Measurements from ENCODE around the gene MICU1. TPM values are rescaled to one million over a fixed set of nuclear protein-coding genes. Genes with fewer than 3 reads are reported as not detected.

MICU1 gene
- total RNA-seq, 1 experiment from 2014 or later, result 70.5 TPM

- no peak overlapping the region for H3K27ac ChIP-seq
- no peak for DNase-seq
- no peaks in the 10 kb centered on the region for H3K36me3 ChIP-seq (ENCODE audit: low read depth)
- H3K9me3 ChIP-seq (ENCODE audit: insufficient read depth, low read depth), result no peaks in the 10 kb centered on the region
- H3K27me3 ChIP-seq (ENCODE audit: insufficient read depth, low read depth), result no peaks in the 10 kb centered on the region
- no peaks in the 10 kb centered on the region for H3F3A ChIP-seq (ENCODE audit: insufficient read depth, low read depth)
- H3K9me2 ChIP-seq (ENCODE audit: insufficient read depth), result no peaks in the 10 kb centered on the region
- H3K4me2 ChIP-seq, result no peak overlapping the region
- no peaks in the 10 kb centered on the region for H3K79me2 ChIP-seq (ENCODE audit: low read depth)
- H4K20me1 ChIP-seq (ENCODE audit: insufficient read depth), result no peaks in the 10 kb centered on the region
- CTCF ChIA-PET, result no interaction called here
- POLR2A ChIA-PET (ENCODE audit: unreplicated experiment), result no interaction called here
- intact Hi-C loops (cut with micrococcal nuclease; ENCODE audit: unreplicated experiment), result no loop called here
- no peaks in the 10 kb centered on the region for H3K4me1 ChIP-seq (replicated peaks; ENCODE audit: insufficient read depth)
- no peak overlapping the region for H2AFZ ChIP-seq
- no peak for TF ChIP-seq EZH2 (IDR thresholded peaks at IDR 0.05; ENCODE audit: low read depth)
- H3K4me3 ChIP-seq, result no peak overlapping the region
- BruUV-seq (replicated peaks), result no TSS peak
Observed at GRCh38 chr10:72485701-72486100, 140.2 kb downstream of the MICU1 start.

GRCh38 chr10:72484521-72484920 lies 141.4 kb downstream of the MICU1 start:
- TF ChIP-seq EZH2 (IDR thresholded peaks at IDR 0.05; ENCODE audit: low read depth), result no peak
- TF ChIP-seq CTCF (conservative IDR thresholded peaks at IDR 0.05), result no peak
- CTCF ChIA-PET, result no interaction called here
- no peaks in the 10 kb centered on the region for H3K4me1 ChIP-seq (replicated peaks; ENCODE audit: insufficient read depth)
- no peaks in the 10 kb centered on the region for H3K27me3 ChIP-seq (ENCODE audit: insufficient read depth, low read depth)
- H3K9me2 ChIP-seq (ENCODE audit: insufficient read depth), result no peaks in the 10 kb centered on the region
- H3K4me3 ChIP-seq, result no peak overlapping the region
- H3K4me2 ChIP-seq, result no peak overlapping the region
- no peaks in the 10 kb centered on the region for H3K36me3 ChIP-seq (ENCODE audit: low read depth)
- no peaks in the 10 kb centered on the region for H3K79me2 ChIP-seq (ENCODE audit: low read depth)
- POLR2A ChIA-PET (ENCODE audit: unreplicated experiment), result interaction anchor here (0.6 kb wide), 2 partner anchors 43 to 684 kb away, joined by 4 to 28 read pairs; no protein-coding TSS in a partner anchor
- no peak overlapping the region for H3K27ac ChIP-seq
- BruUV-seq (replicated peaks), result no TSS peak
- H3K9me3 ChIP-seq (ENCODE audit: insufficient read depth, low read depth), result no peaks in the 10 kb centered on the region
- no peak overlapping the region for H2AFZ ChIP-seq
- intact Hi-C loops (cut with micrococcal nuclease; ENCODE audit: unreplicated experiment), result no loop called here
- H4K20me1 ChIP-seq (ENCODE audit: insufficient read depth), result no peaks in the 10 kb centered on the region
- no peaks in the 10 kb centered on the region for H3F3A ChIP-seq (ENCODE audit: insufficient read depth, low read depth)
- DNase-seq, result no peak

- intact Hi-C loops (cut with micrococcal nuclease; ENCODE audit: unreplicated experiment), result no loop called here
Observed at GRCh38 chr10:72483471-72483870, 142.4 kb downstream of the MICU1 start.

More at GRCh38 chr10:72483471-72483870, 142.4 kb downstream of the MICU1 start:
- no peaks in the 10 kb centered on the region for H3K36me3 ChIP-seq (ENCODE audit: low read depth)
- no peak for DNase-seq
- no peaks in the 10 kb centered on the region for H3K27me3 ChIP-seq (ENCODE audit: insufficient read depth, low read depth)
- CTCF ChIA-PET, result interaction anchor here (0.6 kb wide), 1 partner anchor 18 kb away, joined by 6 read pairs; no protein-coding TSS in a partner anchor
- H3K9me2 ChIP-seq (ENCODE audit: insufficient read depth), result no peaks in the 10 kb centered on the region
- H3K4me1 ChIP-seq (replicated peaks; ENCODE audit: insufficient read depth), result no peaks in the 10 kb centered on the region
- H3K79me2 ChIP-seq (ENCODE audit: low read depth), result no peaks in the 10 kb centered on the region
- BruUV-seq (replicated peaks), result no TSS peak
- POLR2A ChIA-PET (ENCODE audit: unreplicated experiment), result interaction anchor here (0.5 kb wide), 1 partner anchor 280 kb away, joined by 3 read pairs; no protein-coding TSS in a partner anchor
- no peak overlapping the region for H3K4me3 ChIP-seq
- TF ChIP-seq EZH2 (IDR thresholded peaks at IDR 0.05; ENCODE audit: low read depth), result no peak
- no peak for TF ChIP-seq CTCF (conservative IDR thresholded peaks at IDR 0.05)
- no peaks in the 10 kb centered on the region for H3F3A ChIP-seq (ENCODE audit: insufficient read depth, low read depth)
- no peaks in the 10 kb centered on the region for H4K20me1 ChIP-seq (ENCODE audit: insufficient read depth)
- H3K9me3 ChIP-seq (ENCODE audit: insufficient read depth, low read depth), result no peaks in the 10 kb centered on the region
- no peak overlapping the region for H2AFZ ChIP-seq
- H3K27ac ChIP-seq, result no peak overlapping the region
- H3K4me2 ChIP-seq, result no peak overlapping the region

Measured in PC-9 (cell line).